Hepatocyte (in vitro differentiated cells): ENCODE measurements around the gene FCMR. TPM values are rescaled to one million over a fixed set of nuclear protein-coding genes. Genes with fewer than 3 reads are reported as not detected.
A peak's percentile ranks its signal among the peaks of the same experiment; 100 is the strongest.

Experiments used
- DNase-seq: peaks from one replicate; pipeline ENCODE4 v3.0.0-alpha.2; 2016; ENCODE audit warnings: low spot score
- H2AFZ ChIP-seq: fragments of 200-600 bp; sonication (generic); 2 replicates; pipeline ENCODE4 v1.6.0; 2016; ENCODE audit warnings: antibody characterized with exemption, mild to moderate bottlenecking
- H3K27ac ChIP-seq: fragments of 200-600 bp; sonication (generic); 2 replicates; pipeline ENCODE4 v1.5.1; 2016; ENCODE audit warnings: mild to moderate bottlenecking
- H3K27me3 ChIP-seq: fragments of 200-600 bp; sonication (generic); 2 replicates; pipeline ENCODE4 v1.6.1; 2016
- H3K36me3 ChIP-seq: fragments of 200-600 bp; sonication (generic); replicated peaks from 2 replicates; pipeline ENCODE4 v1.5.1; 2016; ENCODE audit warnings: low read depth; ENCODE audit not compliant: insufficient read depth
- H3K4me1 ChIP-seq: fragments of 200-600 bp; sonication (generic); 2 replicates; pipeline ENCODE4 v1.5.1; 2016; ENCODE audit warnings: mild to moderate bottlenecking, moderate library complexity; ENCODE audit not compliant: insufficient read depth
- H3K4me2 ChIP-seq: fragments of 200-600 bp; sonication (generic); 2 replicates; pipeline ENCODE4 v1.6.0; 2016
- H3K4me3 ChIP-seq: fragments of 200-600 bp; sonication (generic); 2 replicates; pipeline ENCODE4 v1.5.1; 2016; ENCODE audit warnings: mild to moderate bottlenecking
- H3K79me2 ChIP-seq: fragments of 200-600 bp; sonication (generic); 2 replicates; pipeline ENCODE4 v1.6.0; 2017; ENCODE audit warnings: mild to moderate bottlenecking
- H3K9me2 ChIP-seq: fragments of 200-600 bp; sonication (generic); replicated peaks from 2 replicates; pipeline ENCODE4 v1.6.0; 2017; ENCODE audit warnings: mild to moderate bottlenecking; ENCODE audit not compliant: insufficient read depth
- H3K9me3 ChIP-seq: fragments of 200-600 bp; sonication (generic); 2 replicates; pipeline ENCODE4 v1.5.1; 2016; ENCODE audit warnings: low read depth, mild to moderate bottlenecking
- H4K20me1 ChIP-seq: fragments of 200-600 bp; sonication (generic); 2 replicates; pipeline ENCODE4 v1.6.0; 2016; ENCODE audit warnings: mild to moderate bottlenecking; ENCODE audit not compliant: insufficient read depth, poor library complexity, severe bottlenecking
- EZH2 ChIP-seq: fragments of 200-600 bp; sonication (generic); IDR thresholded peaks from 2 replicates; pipeline ENCODE4 v1.6.1; 2016; ENCODE audit warnings: antibody characterized with exemption, mild to moderate bottlenecking, borderline replicate concordance
- EZH2phosphoT487 ChIP-seq: fragments of 200-600 bp; sonication (generic); IDR thresholded peaks from one replicate; pipeline ENCODE4 v1.6.1; 2018; ENCODE audit warnings: antibody characterized with exemption, mild to moderate bottlenecking, low read depth, moderate library complexity; ENCODE audit not compliant: unreplicated experiment, severe bottlenecking
- WGBS: methylation state at CpG from one replicate; pipeline ENCODE4 v1.1.6; 2016; ENCODE audit warnings: low lambda C conversion rate; ENCODE audit errors: missing lambda C conversion rate; 5-methylcytosine and 5-hydroxymethylcytosine counted together
- polyA plus RNA-seq: library from polyadenylated mRNA; unstranded; fragments of >200 nt; fragmentation: Nextera tagmentation; extraction: Ambion mirVana; gene quantifications from 2 replicates; pipeline ENCODE4 v1.2.1, GENCODE V29; 2016
- total RNA-seq: library from RNA; depleted of rRNA; stranded (reverse); fragments of >200 nt; gene quantifications from 2 replicates; pipeline ENCODE4 v1.2.3, GENCODE V29; 2014
- TF ChIP-seq, protein P1 (sequence below): fragments of 200-600 bp; sonication (generic); IDR thresholded peaks from 2 replicates; pipeline ENCODE4 v1.5.1; 2016; ENCODE audit warnings: antibody characterized with exemption, mild to moderate bottlenecking; ENCODE audit not compliant: poor library complexity

The FCMR gene
- total and polyA plus RNA-seq, 2 experiments from 2014 or later = 0.71 to 0.97 TPM

DNA sequence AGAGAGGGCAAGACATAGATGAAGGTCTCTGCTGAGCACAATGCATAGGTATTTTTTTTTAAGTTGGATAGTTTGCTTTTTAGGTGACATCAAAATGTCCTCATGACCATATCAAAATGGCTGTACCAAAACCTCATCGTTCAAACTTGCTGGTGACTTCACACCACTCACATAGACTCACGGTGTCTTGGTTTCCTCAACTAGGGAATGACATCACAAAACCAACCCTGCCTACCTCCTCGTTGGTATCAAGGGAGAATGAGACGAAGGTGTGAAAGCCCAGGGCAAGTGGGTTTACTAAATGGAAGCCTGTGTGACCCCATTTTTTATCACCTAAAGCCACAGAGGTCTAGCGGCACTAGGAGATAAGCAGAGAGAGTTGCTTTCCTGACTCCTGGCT lies 23.0 kb upstream of the FCMR start:
- Histone ChIP-seq H3K4me1 (peaks cover 11% of the 10 kb centered on the region), H3K36me3 (no peaks in the 10 kb centered on the region), H2AFZ (no peak overlapping the region), H3K9me2 (no peaks in the 10 kb centered on the region), H3K79me2 (no peaks in the 10 kb centered on the region), H3K9me3 (no peaks in the 10 kb centered on the region), H3K4me3 (no peak overlapping the region), H3K27me3 (peaks cover 12% of the 10 kb centered on the region), H3K27ac (no peak overlapping the region), H3K4me2 (no peak overlapping the region), H4K20me1 (no peaks in the 10 kb centered on the region)
- no peak for DNase-seq
- WGBS = 63% methylated on average over 5 of the region's 5 CpGs
- TF ChIP-seq EZH2phosphoT487 (no peak), EZH2 (no peak)
- TF ChIP-seq, protein P1, sequence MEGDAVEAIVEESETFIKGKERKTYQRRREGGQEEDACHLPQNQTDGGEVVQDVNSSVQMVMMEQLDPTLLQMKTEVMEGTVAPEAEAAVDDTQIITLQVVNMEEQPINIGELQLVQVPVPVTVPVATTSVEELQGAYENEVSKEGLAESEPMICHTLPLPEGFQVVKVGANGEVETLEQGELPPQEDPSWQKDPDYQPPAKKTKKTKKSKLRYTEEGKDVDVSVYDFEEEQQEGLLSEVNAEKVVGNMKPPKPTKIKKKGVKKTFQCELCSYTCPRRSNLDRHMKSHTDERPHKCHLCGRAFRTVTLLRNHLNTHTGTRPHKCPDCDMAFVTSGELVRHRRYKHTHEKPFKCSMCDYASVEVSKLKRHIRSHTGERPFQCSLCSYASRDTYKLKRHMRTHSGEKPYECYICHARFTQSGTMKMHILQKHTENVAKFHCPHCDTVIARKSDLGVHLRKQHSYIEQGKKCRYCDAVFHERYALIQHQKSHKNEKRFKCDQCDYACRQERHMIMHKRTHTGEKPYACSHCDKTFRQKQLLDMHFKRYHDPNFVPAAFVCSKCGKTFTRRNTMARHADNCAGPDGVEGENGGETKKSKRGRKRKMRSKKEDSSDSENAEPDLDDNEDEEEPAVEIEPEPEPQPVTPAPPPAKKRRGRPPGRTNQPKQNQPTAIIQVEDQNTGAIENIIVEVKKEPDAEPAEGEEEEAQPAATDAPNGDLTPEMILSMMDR = no peak

GRCh38 chr1:206941766-206942418 lies 20.2 kb upstream of the FCMR start:
- no peaks in the 10 kb centered on the region for H3K9me3 ChIP-seq
- no peaks in the 10 kb centered on the region for H3K79me2 ChIP-seq
- H3K4me2 ChIP-seq = peak overlapping the region; percentile 45
- H4K20me1 ChIP-seq = no peaks in the 10 kb centered on the region
- TF ChIP-seq, protein P1 = no peak
- TF ChIP-seq EZH2 (no peak), EZH2phosphoT487 (no peak)
- 23% methylated on average over 6 of the region's 6 CpGs for WGBS
- H3K9me2 ChIP-seq = no peaks in the 10 kb centered on the region
- H3K36me3 ChIP-seq = no peaks in the 10 kb centered on the region
- peak; percentile 68 for DNase-seq
- peak overlapping the region; percentile 82 for H3K27ac ChIP-seq
- H3K27me3 ChIP-seq = peaks cover 12% of the 10 kb centered on the region
- peaks cover 11% of the 10 kb centered on the region for H3K4me1 ChIP-seq
- H2AFZ ChIP-seq = no peak overlapping the region
- H3K4me3 ChIP-seq = no peak overlapping the region

GRCh38 chr1:206940588-206940936 lies 18.8 kb upstream of the FCMR start:
- Histone ChIP-seq H3K27me3 (peaks cover 12% of the 10 kb centered on the region), H3K4me1 (peaks cover 11% of the 10 kb centered on the region), H4K20me1 (no peaks in the 10 kb centered on the region), H3K9me3 (no peaks in the 10 kb centered on the region), H3K27ac (no peak overlapping the region), H3K4me3 (no peak overlapping the region), H3K9me2 (no peaks in the 10 kb centered on the region), H3K36me3 (no peaks in the 10 kb centered on the region), H3K79me2 (no peaks in the 10 kb centered on the region), H3K4me2 (no peak overlapping the region), H2AFZ (no peak overlapping the region)
- no peak for TF ChIP-seq EZH2
- TF ChIP-seq, protein P1 = no peak
- no peak for TF ChIP-seq EZH2phosphoT487
- DNase-seq = no peak
- WGBS = 95% methylated on average over 3 of the region's 3 CpGs
